GM23248 (cell line): ENCODE results near the gene RADIL.

Experiments used
- EZH2 ChIP-seq: fragments of 200-600 bp; sonication (generic); IDR thresholded peaks from 2 replicates; pipeline ENCODE4 v1.6.1; 2018; ENCODE audit warnings: antibody characterized with exemption, mild to moderate bottlenecking; ENCODE audit not compliant: insufficient read depth, poor library complexity, severe bottlenecking
- EZH2phosphoT487 ChIP-seq: fragments of 200-600 bp; sonication (generic); IDR thresholded peaks from 2 replicates; pipeline ENCODE4 v1.6.1; 2018; ENCODE audit warnings: antibody characterized with exemption, moderate library complexity, mild to moderate bottlenecking, low read depth; ENCODE audit not compliant: insufficient read depth

DNA sequence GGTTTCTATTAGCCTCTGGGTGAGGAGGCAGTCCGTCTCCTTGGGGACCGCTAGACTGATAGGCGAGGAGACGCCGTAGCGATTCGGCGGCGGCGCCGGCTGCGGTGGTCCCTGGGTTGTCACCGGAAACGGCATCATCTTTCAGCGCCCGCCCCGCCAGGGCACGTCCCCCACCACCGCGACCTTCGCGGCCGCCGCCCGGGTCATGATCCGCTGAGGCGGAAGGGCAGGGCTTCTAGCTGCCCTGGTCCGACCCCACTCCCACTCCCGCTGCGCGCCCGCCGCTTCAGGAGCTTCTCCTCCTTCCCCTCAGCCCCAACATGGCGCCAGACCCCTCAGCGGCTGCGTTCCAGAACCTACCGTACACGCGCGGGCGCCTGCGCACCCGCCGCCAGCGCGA lies 21.8 kb downstream of the RADIL start, which contains the start of gene PAPOLB:
- TF ChIP-seq EZH2: no peak
- no peak for TF ChIP-seq EZH2phosphoT487
